IgD-negative memory B cell (primary cell): ENCODE data around the gene OTUD5. TPM values are rescaled to one million over a fixed set of nuclear protein-coding genes. Genes with fewer than 3 reads are reported as not detected.
"Not testable (repeated sequence)": the region's sequence is repeated elsewhere in the genome, so short reads cannot be mapped to it uniquely, and the experiment has no call there.

ENCODE experiments used
- H3K27ac Mint-ChIP-seq, 3 donors: one replicate each; pipeline ENCODE4 v1.8.0; 2020 to 2022; ENCODE audit warnings: mild to moderate bottlenecking in 3 of 3, mixed read lengths in 3 of 3, moderate library complexity in 1 of 3
- H3K27me3 Mint-ChIP-seq: one replicate; pipeline ENCODE4 v1.8.0; 2021; ENCODE audit warnings: mixed read lengths
- H3K36me3 Mint-ChIP-seq: one replicate; pipeline ENCODE4 v1.8.0; 2020; ENCODE audit warnings: mild to moderate bottlenecking, mixed read lengths
- H3K4me1 Mint-ChIP-seq, 3 donors: one replicate each; pipeline ENCODE4 v1.8.0; 2020 to 2022; ENCODE audit warnings: mixed read lengths in 3 of 3, mild to moderate bottlenecking in 1 of 3
- H3K4me3 Mint-ChIP-seq, 4 donors: one replicate each; pipeline ENCODE4 v1.8.0; 2020 to 2022; ENCODE audit warnings: mild to moderate bottlenecking in 4 of 4, mixed read lengths in 4 of 4, moderate library complexity in 3 of 4
- H3K9me3 Mint-ChIP-seq, 3 donors: one replicate each; pipeline ENCODE4 v1.8.0; 2020 to 2021; ENCODE audit warnings: mixed read lengths in 3 of 3, mild to moderate bottlenecking in 1 of 3
- polyA plus RNA-seq: library from polyadenylated mRNA; unstranded; fragments of 300-500 nt; fragmentation: Illumina TruSeq; gene quantifications from one replicate; pipeline ENCODE4 v1.2.3, GENCODE V29; 2021

OTUD5 gene
- polyA plus RNA-seq, 1 donor from 2014 or later = 30.2 TPM

DNA sequence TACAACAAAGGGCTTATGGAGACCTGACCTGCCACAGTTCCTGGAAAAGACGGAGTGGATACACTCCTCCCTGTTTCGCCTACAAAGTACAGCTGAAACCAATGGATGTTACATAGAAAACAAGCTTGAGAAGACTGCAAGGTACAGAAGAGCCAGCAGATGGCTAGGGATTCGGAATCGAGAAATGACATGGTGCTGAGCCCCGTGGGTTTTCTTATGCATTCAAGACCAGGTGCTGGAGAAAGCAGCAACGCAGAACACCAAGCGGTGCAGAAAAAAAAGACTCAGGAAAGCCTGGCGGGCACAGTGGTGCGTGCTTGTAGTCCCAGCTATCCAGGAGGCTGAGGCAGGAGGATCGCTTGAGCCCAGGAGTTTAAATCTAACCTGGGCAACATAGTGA lies 73.7 kb downstream of the OTUD5 start:
- peaks cover 0 to 2% (median 0%) of the 10 kb centered on the region in 3 donors for H3K4me1 Mint-ChIP-seq
- no peak overlapping the region for H3K27ac Mint-ChIP-seq
- H3K9me3 Mint-ChIP-seq = peaks cover 0 to 2% (median 0%) of the 10 kb centered on the region in 3 donors
- H3K27me3 Mint-ChIP-seq = no peaks in the 10 kb centered on the region
- H3K36me3 Mint-ChIP-seq = no peaks in the 10 kb centered on the region
- H3K4me3 Mint-ChIP-seq = no peak overlapping the region

DNA sequence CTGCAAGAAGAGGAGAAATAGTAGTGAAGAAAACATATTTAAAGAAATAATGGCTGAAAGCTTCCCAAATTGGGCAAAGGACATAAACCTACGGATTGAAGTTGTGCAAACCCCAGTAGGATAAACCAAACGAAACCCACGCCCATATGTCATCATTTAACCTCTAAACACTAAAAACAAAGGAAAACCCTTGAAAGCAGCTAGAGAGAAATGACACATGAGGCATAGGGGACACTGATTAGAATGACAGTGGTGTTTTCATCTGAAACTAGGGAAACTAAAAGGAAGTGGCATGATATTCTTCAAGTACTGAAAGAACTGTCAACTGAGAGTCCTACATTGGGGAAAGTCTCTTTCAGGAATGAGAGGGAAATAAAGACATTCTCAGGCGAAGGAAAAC lies 80.5 kb downstream of the OTUD5 start:
- H3K4me3 Mint-ChIP-seq, H3K27ac Mint-ChIP-seq, H3K36me3 Mint-ChIP-seq: not testable (repeated sequence)

More for the DNA sequence above, 80.5 kb downstream of the OTUD5 start:
- not testable (repeated sequence) for H3K4me1 Mint-ChIP-seq, H3K9me3 Mint-ChIP-seq, H3K27me3 Mint-ChIP-seq

Other genes with a start within 250 kb of the OTUD5 start
- gene GLOD5, start 195.9 kb downstream of the OTUD5 start, polyA plus RNA-seq = not detected
- not detected for gene GATA1, start 171.0 kb downstream of the OTUD5 start, polyA plus RNA-seq
- 20.1 TPM for gene HDAC6, start 155.5 kb downstream of the OTUD5 start, polyA plus RNA-seq
- gene ERAS, start 131.1 kb downstream of the OTUD5 start, polyA plus RNA-seq = not detected
- 0.51 TPM for gene PCSK1N, start 122.0 kb downstream of the OTUD5 start, polyA plus RNA-seq
- 90.3 TPM for gene TIMM17B, start 59.8 kb downstream of the OTUD5 start, polyA plus RNA-seq
- gene PQBP1, start 59.7 kb downstream of the OTUD5 start, polyA plus RNA-seq = 99.8 TPM
- gene SLC35A2, start 46.0 kb downstream of the OTUD5 start, polyA plus RNA-seq = 9.6 TPM
- gene PIM2, start 38.6 kb downstream of the OTUD5 start, polyA plus RNA-seq = 216 TPM
- gene KCND1, start 14.2 kb upstream of the OTUD5 start, polyA plus RNA-seq = 0.13 TPM
- 22.5 TPM for gene GRIPAP1, start 44.7 kb upstream of the OTUD5 start, polyA plus RNA-seq
- gene TFE3, start 85.8 kb upstream of the OTUD5 start, polyA plus RNA-seq = 6.7 TPM
- gene CCDC120, start 101.4 kb upstream of the OTUD5 start, polyA plus RNA-seq = 1.2 TPM
- gene PRAF2, start 116.4 kb upstream of the OTUD5 start, polyA plus RNA-seq = 37.6 TPM
- 58.3 TPM for gene WDR45, start 122.3 kb upstream of the OTUD5 start, polyA plus RNA-seq
- 27.3 TPM for gene GPKOW, start 166.1 kb upstream of the OTUD5 start, polyA plus RNA-seq
- gene MAGIX, start 205.2 kb upstream of the OTUD5 start, polyA plus RNA-seq = 0.49 TPM
- 292 TPM for gene PLP2, start 214.3 kb upstream of the OTUD5 start, polyA plus RNA-seq
- gene PRICKLE3, start 228.8 kb upstream of the OTUD5 start, polyA plus RNA-seq = 9.5 TPM
- gene SYP, start 242.6 kb upstream of the OTUD5 start, polyA plus RNA-seq = 1.1 TPM